Activated CD8-positive, alpha-beta T cell treated with anti-CD3 and anti-CD28 coated beads for 36 hours (primary cell): ENCODE data around the gene SMAD3. TPM values are rescaled to one million over a fixed set of nuclear protein-coding genes. Genes with fewer than 3 reads are reported as not detected.

ENCODE experiments used
- ATAC-seq: fragments of 200-7000 bp; cut with Tn5 transposase; one replicate; pipeline ENCODE4 v1.10.0; 2021; ENCODE audit warnings: mild to moderate bottlenecking, moderate library complexity
- CTCF ChIA-PET: fragments of 350-600 bp; sonication (Branson Sonifier 250); formaldehyde crosslinking; loops from one replicate; lab custom pipeline; 2021; ENCODE audit warnings: antibody characterized with exemption; lab: Charles Lee
- POLR2A ChIA-PET: fragments of 350-600 bp; sonication (Branson Sonifier 250); formaldehyde crosslinking; loops from one replicate; lab custom pipeline; 2021; ENCODE audit warnings: antibody characterized with exemption; lab: Charles Lee
- DNase-seq: peaks from one replicate; pipeline ENCODE4 v3.0.0-alpha.2; 2020
- H3K27ac Mint-ChIP-seq: one replicate; pipeline ENCODE4 v1.8.0; 2021; ENCODE audit warnings: mild to moderate bottlenecking, mixed read lengths
- H3K27me3 Mint-ChIP-seq: one replicate; pipeline ENCODE4 v1.8.0; 2021; ENCODE audit warnings: mixed read lengths
- H3K36me3 Mint-ChIP-seq: one replicate; pipeline ENCODE4 v1.8.0; 2021; ENCODE audit warnings: low read depth, mixed read lengths
- H3K4me1 Mint-ChIP-seq: one replicate; pipeline ENCODE4 v1.8.0; 2021; ENCODE audit warnings: low read depth, mixed read lengths
- H3K4me3 Mint-ChIP-seq: one replicate; pipeline ENCODE4 v1.8.0; 2021; ENCODE audit warnings: mild to moderate bottlenecking, moderate library complexity, mixed read lengths
- H3K9me3 Mint-ChIP-seq: one replicate; pipeline ENCODE4 v1.8.0; 2021; ENCODE audit warnings: mixed read lengths
- CTCF ChIP-seq: fragments of 200-600 bp; IDR thresholded peaks from one replicate; pipeline ENCODE4 v1.8.0; 2022; ENCODE audit warnings: antibody characterized with exemption, mild to moderate bottlenecking
- intact Hi-C: fragments of 100-400 bp; cut with micrococcal nuclease; formaldehyde crosslinking; loops from one replicate; pipeline ENCODE4 v1.10.0; 2022
- total RNA-seq, 2 experiments: library from RNA; stranded (reverse); gene quantifications; one replicate each; pipeline ENCODE4 v1.2.3, GENCODE V29; 2021

SMAD3 gene
- total RNA-seq, 2 experiments from 2014 or later, result 22.3 to 24.7 TPM

DNA sequence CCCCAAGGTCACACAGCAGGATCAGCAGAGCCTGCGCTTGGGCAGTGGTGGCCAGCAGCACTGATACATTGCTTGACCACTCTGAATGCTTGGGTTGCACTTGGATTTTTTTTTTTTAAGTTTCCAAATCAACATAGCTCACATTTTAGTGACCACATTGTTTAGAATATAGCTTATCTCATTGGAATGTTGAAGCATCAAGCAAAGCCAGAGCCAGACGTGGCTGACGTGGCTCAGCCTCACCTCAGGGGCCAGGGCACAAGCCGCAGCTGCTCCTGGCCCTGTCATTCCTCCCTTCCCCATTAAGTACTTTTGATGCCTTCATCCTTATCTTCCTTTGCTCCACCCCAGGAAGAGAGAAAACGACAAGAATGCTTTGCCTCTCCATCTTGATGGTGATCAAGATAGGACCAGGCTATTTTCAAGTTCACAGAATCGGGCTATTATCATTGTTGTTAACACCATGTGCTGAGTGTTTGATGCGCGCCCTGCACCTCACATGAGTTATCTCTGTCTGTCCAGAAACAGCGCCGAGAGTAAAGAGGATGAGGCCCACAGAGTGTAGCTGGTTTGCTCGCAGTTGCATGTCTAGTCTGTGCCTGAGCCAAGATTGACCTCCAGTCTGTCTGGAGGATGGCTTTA lies 113.3 kb downstream of the SMAD3 start:
- no peak overlapping the region for H3K27ac Mint-ChIP-seq
- TF ChIP-seq CTCF, result no peak
- ATAC-seq (no peak), DNase-seq (no peak)
- no peak overlapping the region for H3K4me3 Mint-ChIP-seq
- H3K36me3 Mint-ChIP-seq, result peaks cover 11% of the 10 kb centered on the region
- intact Hi-C loops, result no loop called here
- H3K27me3 Mint-ChIP-seq, result no peaks in the 10 kb centered on the region
- H3K9me3 Mint-ChIP-seq, result no peaks in the 10 kb centered on the region
- peaks cover 30% of the 10 kb centered on the region for H3K4me1 Mint-ChIP-seq
- CTCF ChIA-PET, result interaction anchor here (1.5 kb wide), 1 partner anchor 125 kb away, joined by 4 read pairs; no protein-coding TSS in a partner anchor
- POLR2A ChIA-PET, result interaction anchor here (0.5 to 1.4 kb wide), 4 partner anchors 9 to 28 kb away, joined by 3 to 6 read pairs (median 3); no protein-coding TSS in a partner anchor

DNA sequence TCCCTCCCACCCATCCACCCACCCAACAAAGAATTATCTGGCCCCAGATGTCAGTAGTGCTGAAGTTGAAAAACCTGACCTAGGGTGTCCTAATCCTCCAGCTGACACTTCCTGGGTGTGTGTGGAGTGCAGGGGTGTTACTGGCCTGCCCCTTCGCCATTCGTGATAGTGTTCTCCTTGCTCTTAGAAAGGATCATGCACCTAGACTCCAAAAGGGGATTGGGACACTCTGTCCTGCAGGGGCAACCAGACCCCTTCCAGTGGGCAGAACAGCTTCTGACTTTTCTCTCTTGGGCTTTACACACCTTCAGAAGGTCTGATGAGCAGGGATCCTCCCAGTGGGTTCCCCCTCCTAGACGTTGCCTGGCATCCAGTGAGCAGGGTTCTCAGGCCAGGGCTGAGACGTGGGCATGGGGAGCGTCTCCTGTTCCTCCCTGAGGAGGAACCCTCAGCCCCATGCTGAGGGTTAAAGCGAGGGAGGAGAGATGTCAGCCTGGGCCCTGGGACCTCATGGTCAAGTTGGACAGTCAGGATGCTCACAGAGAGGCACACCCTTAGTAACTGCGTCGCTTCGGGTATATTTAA lies 114.1 kb downstream of the SMAD3 start:
- no peak for TF ChIP-seq CTCF
- ChIA-PET POLR2A (no interaction called here), CTCF (no interaction called here)
- peaks cover 11% of the 10 kb centered on the region for H3K36me3 Mint-ChIP-seq
- intact Hi-C loops, result no loop called here
- peaks cover 23% of the 10 kb centered on the region for H3K4me1 Mint-ChIP-seq
- ATAC-seq (no peak), DNase-seq (no peak)
- H3K27me3 Mint-ChIP-seq, result no peaks in the 10 kb centered on the region
- H3K9me3 Mint-ChIP-seq, result no peaks in the 10 kb centered on the region
- H3K4me3 Mint-ChIP-seq, result no peak overlapping the region
- H3K27ac Mint-ChIP-seq, result peak overlapping the region; percentile 16

GRCh38 chr15:67180035-67180434 lies 114.6 kb downstream of the SMAD3 start:
- DNase-seq, result no peak
- intact Hi-C loops, result no loop called here

GRCh38 chr15:67180514-67181191 lies 115.3 kb downstream of the SMAD3 start:
- DNase-seq (no peak), ATAC-seq (no peak)
- POLR2A ChIA-PET, result interaction anchor here (0.9 kb wide), 1 partner anchor 19 kb away, joined by 3 read pairs; no protein-coding TSS in a partner anchor
- Mint-ChIP-seq H3K9me3 (no peaks in the 10 kb centered on the region), H3K36me3 (peaks cover 11% of the 10 kb centered on the region), H3K27ac (no peak overlapping the region), H3K4me1 (peaks cover 19% of the 10 kb centered on the region), H3K27me3 (no peaks in the 10 kb centered on the region), H3K4me3 (no peak overlapping the region)
- no peak for TF ChIP-seq CTCF
- CTCF ChIA-PET, result no interaction called here
- intact Hi-C loops, result no loop called here

More at GRCh38 chr15:67180035-67180434, 114.6 kb downstream of the SMAD3 start:
- Mint-ChIP-seq H3K36me3 (peaks cover 11% of the 10 kb centered on the region), H3K27me3 (no peaks in the 10 kb centered on the region), H3K4me1 (peaks cover 19% of the 10 kb centered on the region), H3K9me3 (no peaks in the 10 kb centered on the region), H3K27ac (no peak overlapping the region), H3K4me3 (no peak overlapping the region)
- no peak for TF ChIP-seq CTCF
- ATAC-seq, result no peak
- ChIA-PET CTCF (no interaction called here), POLR2A (no interaction called here)
